ENCODE results near the gene RCL1.

GRCh38 chr9:4780651-4781050 is 12.1 kb upstream of the RCL1 start:
- no peak for TF ChIP-seq POLR2A (IDR thresholded peaks at IDR 0.05)
- no peak for TF ChIP-seq CTCF (IDR thresholded peaks at IDR 0.05)

Measured in thyroid gland (tissue), 4 donors.